K562 (cell line): Measurements from ENCODE around the gene WDFY2. TPM values are rescaled to one million over a fixed set of nuclear protein-coding genes. Genes with fewer than 3 reads are reported as not detected.

Experiments
- ATAC-seq: fragments of 200-7000 bp; cut with Tn5 transposase; 3 replicates; pipeline ENCODE4 v1.9.1; 2020; ENCODE audit warnings: moderate library complexity
- BruUV-seq: library from RNA; stranded (reverse); fragments of 400-500 nt; replicated peaks from 2 replicates; lab custom pipeline; 2021; lab: Mats Ljungman, UMichigan
- CTCF ChIA-PET: fragments of 300-600 bp; formaldehyde crosslinking; extraction: SDS; loops from one replicate; lab custom pipeline; 2021; ENCODE audit warnings: low intra/inter-chr PET ratio; lab: Yijun Ruan, JAX
- POLR2A ChIA-PET: fragments of 300-600, 350-650 bp; sonication (Branson Sonifier 250); formaldehyde crosslinking; extraction: SDS; loops from one replicate; lab custom pipeline; 2021; ENCODE audit warnings: antibody characterized with exemption, inconsistent platforms; lab: Yijun Ruan, JAX
- DNase-seq, 4 experiments: peaks; one replicate each; pipeline versions ENCODE4 v3.0.0 to v3.0.0-alpha.2; 2011 to 2018; ENCODE audit warnings: low spot score in 3 of 4, mixed read lengths in 3 of 4; ENCODE audit errors: extremely low read depth in 1 of 4
- FAIRE-seq: peaks from 2 replicates; lab custom pipeline; 2011; peaks lifted over from hg19 to GRCh38; lab: Jason Lieb, UNC
- H2AFZ ChIP-seq: 2 replicates; pipeline ENCODE4 v1.6.0; 2011; ENCODE audit warnings: low read depth, low read length, control low read depth, inconsistent platforms
- H3K27ac ChIP-seq: fragments of 200-600 bp; 3 replicates; pipeline ENCODE4 v1.8.0; 2011; ENCODE audit warnings: low read depth, mild to moderate bottlenecking, control low read depth, inconsistent platforms, low read length, moderate library complexity, mixed read lengths; ENCODE audit errors: extremely low read depth
- H3K27me3 ChIP-seq, 2 experiments: fragments of 300-600 bp in 1 of 2; 2 replicates in 1 of 2; 3 replicates in 1 of 2; pipeline versions ENCODE4 v1.6.0 to v1.8.0; 2011; ENCODE audit warnings: inconsistent platforms in 2 of 2, low read length in 2 of 2, mild to moderate bottlenecking in 1 of 2, mixed read lengths in 1 of 2, moderate library complexity in 1 of 2; ENCODE audit not compliant: control insufficient read depth in 2 of 2, insufficient read depth in 2 of 2
- H3K36me3 ChIP-seq: fragments of 300-600 bp; 3 replicates; pipeline ENCODE4 v1.8.0; 2011; ENCODE audit warnings: mild to moderate bottlenecking, low read length, inconsistent platforms; ENCODE audit not compliant: control insufficient read depth, insufficient read depth
- H3K4me1 ChIP-seq, 2 experiments: fragments of 200-600 bp in 1 of 2; replicated peaks in 1 of 2; 2 replicates in 1 of 2; 3 replicates in 1 of 2; pipeline versions ENCODE4 v1.5.1 to v1.8.0; 2011; ENCODE audit warnings: inconsistent platforms in 2 of 2, low read length in 2 of 2, mild to moderate bottlenecking in 1 of 2, mixed read lengths in 1 of 2, moderate library complexity in 1 of 2; ENCODE audit not compliant: control insufficient read depth in 2 of 2, insufficient read depth in 2 of 2
- H3K4me2 ChIP-seq: 2 replicates; pipeline ENCODE4 v1.6.1; 2011; ENCODE audit warnings: low read length, control low read depth, inconsistent platforms, mixed read lengths; ENCODE audit not compliant: insufficient read depth
- H3K4me3 ChIP-seq: fragments of 200-600 bp; sonication (generic), shearing (Covaris generic); 2 replicates; pipeline ENCODE4 v1.5.1; 2016; ENCODE audit warnings: control low read depth, inconsistent platforms
- H3K79me2 ChIP-seq: fragments of 200-600 bp; 3 replicates; pipeline ENCODE4 v1.8.0; 2011; ENCODE audit warnings: low read length, inconsistent platforms; ENCODE audit not compliant: control insufficient read depth, insufficient read depth
- H3K9ac ChIP-seq, 2 experiments: 2 replicates each; pipeline versions ENCODE4 v1.6.0 to v1.6.1; 2011; ENCODE audit warnings: low read depth in 2 of 2, low read length in 2 of 2, control low read depth in 1 of 2, inconsistent platforms in 1 of 2, mild to moderate bottlenecking in 1 of 2, mixed read lengths in 1 of 2; ENCODE audit not compliant: insufficient read depth in 1 of 2
- H3K9me1 ChIP-seq: one replicate; pipeline ENCODE4 v1.6.0; 2011; ENCODE audit warnings: inconsistent platforms, mild to moderate bottlenecking, low read length, moderate library complexity; ENCODE audit not compliant: control insufficient read depth, insufficient read depth
- H3K9me3 ChIP-seq: replicated peaks from 2 replicates; pipeline ENCODE4 v1.5.1; 2011; ENCODE audit warnings: low read depth, low read length, inconsistent platforms; ENCODE audit not compliant: control insufficient read depth, insufficient read depth
- H4K20me1 ChIP-seq: replicated peaks from 2 replicates; pipeline ENCODE4 v1.6.1; 2011; ENCODE audit warnings: low read length, inconsistent platforms, mixed read lengths; ENCODE audit not compliant: control insufficient read depth, insufficient read depth
- BHLHE40 ChIP-seq: IDR thresholded peaks from 2 replicates; pipeline ENCODE4 v1.6.1; 2011; ENCODE audit warnings: low read length, improper control_type of control experiment
- HDAC2 ChIP-seq: fragments of 450-650 bp; IDR thresholded peaks from 2 replicates; pipeline ENCODE4 v1.6.1; 2016; ENCODE audit warnings: mild to moderate bottlenecking
- KAT2B ChIP-seq: IDR thresholded peaks from one replicate; pipeline ENCODE4 v1.6.1; 2012; ENCODE audit warnings: low read depth, mild to moderate bottlenecking, control low read depth, inconsistent platforms, low read length, moderate library complexity
- MIER1 ChIP-seq: fragments of 450-650 bp; IDR thresholded peaks from 2 replicates; pipeline ENCODE4 v1.6.1; 2016; ENCODE audit warnings: antibody characterized with exemption, mild to moderate bottlenecking, low read depth
- MYNN ChIP-seq, 2 experiments: sonication (generic); formaldehyde crosslinking in 1 of 2; IDR thresholded peaks; 2 replicates each; pipeline versions ENCODE4 v1.5.0 to v1.6.1; 2016 to 2020; ENCODE audit warnings: antibody characterized with exemption in 1 of 2, missing genetic modification reagents in 1 of 2
- NFIC ChIP-seq: fragments of 450-650 bp; IDR thresholded peaks from 2 replicates; pipeline ENCODE4 v1.6.1; 2017; ENCODE audit warnings: mild to moderate bottlenecking, inconsistent platforms
- PURB ChIP-seq: sonication (generic); formaldehyde crosslinking; IDR thresholded peaks from 2 replicates; pipeline ENCODE4 v1.9.0; 2021; ENCODE audit warnings: low read depth, mild to moderate bottlenecking, missing genetic modification reagents
- RFX7 ChIP-seq: fragments of 250-450 bp; sonication (Bioruptor Pico); IDR thresholded peaks from 2 replicates; pipeline ENCODE4 v1.5.1; 2021; ENCODE audit warnings: mild to moderate bottlenecking
- SRSF3 ChIP-seq: fragments of 200-400 bp; formaldehyde crosslinking; IDR thresholded peaks from 2 replicates; pipeline ENCODE4 v1.6.1; 2016; ENCODE audit warnings: mild to moderate bottlenecking, low read length, moderate library complexity; ENCODE audit not compliant: insufficient read depth
- ZC3H8 ChIP-seq: fragments of 450-650 bp; IDR thresholded peaks from 2 replicates; pipeline ENCODE4 v1.6.1; 2017
- ZEB2 ChIP-seq: fragments of 450-650 bp; IDR thresholded peaks from 2 replicates; pipeline ENCODE4 v1.6.1; 2016
- ZSCAN29 ChIP-seq: fragments of 450-650 bp; IDR thresholded peaks from 2 replicates; pipeline ENCODE4 v1.6.1; 2017
- WGBS: fragments of 100-300 bp; shearing (Covaris generic); methylation state at CpG from one replicate; pipeline ENCODE4 v1.1.6; 2016; ENCODE audit warnings: low coverage, mixed read lengths; ENCODE audit not compliant: insufficient coverage; ENCODE audit errors: missing lambda C conversion rate; 5-methylcytosine and 5-hydroxymethylcytosine counted together
- in situ Hi-C: fragments of 300-500 bp; cut with MboI; formaldehyde crosslinking; loops from 4 replicates; pipeline ENCODE4 v1.15.0; 2018; ENCODE audit warnings: inconsistent platforms, mixed read lengths
- intact Hi-C: fragments of 100-400 bp; cut with micrococcal nuclease; formaldehyde crosslinking; loops from 2 replicates; pipeline ENCODE4 v1.14.2; 2022
- polyA plus RNA-seq, 8 experiments: library from polyadenylated mRNA; depleted of rRNA in 4 of 8; stranded (reverse) in 5 of 8; unstranded in 3 of 8; fragments of >200 nt; fragmentation: Nextera tagmentation in 2 of 8; fragmentation: Illumina TruSeq in 1 of 8; extraction: Ambion mirVana in 2 of 8; extraction: Trizol in 1 of 8; gene quantifications; 2 replicates each; pipeline versions ENCODE4 v1.2.1 to v1.2.3, GENCODE V29; 2011 to 2014; ENCODE audit warnings: inconsistent platforms in 1 of 8, missing spikeins in 1 of 8
- total RNA-seq, 7 experiments: library from RNA; depleted of rRNA in 6 of 7; stranded (reverse); fragments of >200 nt in 6 of 7; fragmentation: Illumina TruSeq in 2 of 7; extraction: Trizol in 2 of 7; gene quantifications; 2 replicates each; pipeline versions ENCODE4 v1.2.1 to v1.2.3, GENCODE V29; 2011 to 2021; ENCODE audit warnings: low replicate concordance in 1 of 7
- TF ChIP-seq, protein P1 (sequence below): fragments of 250-450 bp; sonication (Bioruptor Pico); IDR thresholded peaks from 2 replicates; pipeline ENCODE4 v1.5.0; 2021
- TF ChIP-seq, protein P2 (sequence below): sonication (generic); formaldehyde crosslinking; IDR thresholded peaks from 2 replicates; pipeline ENCODE4 v1.8.1; 2022; ENCODE audit warnings: missing genetic modification reagents
- TF ChIP-seq, protein P3 (sequence below): IDR thresholded peaks from 3 replicates; pipeline ENCODE4 v1.6.1; 2011; ENCODE audit warnings: borderline replicate concordance, mild to moderate bottlenecking, moderate library complexity; ENCODE audit not compliant: insufficient read length; ENCODE audit errors: extremely low read depth
- TF ChIP-seq, protein P4 (sequence below): fragments of 150-350 bp; conservative IDR thresholded peaks from 2 replicates; pipeline ENCODE4 v1.6.1; 2014; ENCODE audit warnings: low read length

WDFY2 gene
- total and polyA plus RNA-seq, 9 of the 15 experiments (the other 6 are each of a cell fraction or from before 2014, with no cell fraction given): 0.66 to 6.4 (median 4.4) TPM

DNA sequence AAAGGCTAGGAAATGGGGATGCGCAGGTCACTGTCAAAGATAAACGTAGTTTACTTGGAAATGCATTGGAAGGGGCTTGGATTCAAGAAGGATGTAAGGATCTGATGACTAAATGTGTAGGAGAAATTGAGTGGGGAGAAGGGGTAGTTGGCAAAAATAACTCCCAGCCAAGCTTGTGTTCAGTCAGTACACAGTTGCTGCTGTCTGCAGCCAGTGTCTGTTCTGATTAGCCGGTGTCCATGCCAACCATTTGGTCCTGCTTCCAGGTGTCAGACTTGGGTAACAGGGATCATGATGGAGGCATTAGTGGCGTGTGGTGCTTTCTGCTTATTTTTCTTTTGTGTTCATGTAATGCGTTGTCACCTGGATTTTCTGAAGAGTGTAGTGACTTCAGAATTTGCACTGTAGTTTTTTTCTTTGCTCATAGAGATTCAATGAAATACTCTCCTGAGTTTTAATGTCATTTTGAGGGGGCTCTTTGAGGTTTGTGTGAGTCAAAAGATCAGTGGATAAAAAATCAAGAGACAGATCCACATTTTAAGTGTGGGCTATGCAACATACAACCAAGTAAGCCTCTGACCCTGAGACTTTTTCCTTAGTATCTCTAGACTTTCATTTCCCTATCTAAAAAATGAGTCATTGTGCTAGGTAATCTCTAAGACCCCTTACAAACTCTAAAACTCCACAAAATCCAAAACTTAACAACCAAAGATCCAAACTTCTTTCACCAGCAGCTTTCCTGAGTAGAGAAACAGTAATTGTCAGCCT is 103.9 kb downstream of the WDFY2 start:
- Histone ChIP-seq H3K36me3 (no peaks in the 10 kb centered on the region), H3K27ac (no peak overlapping the region), H3K4me2 (no peak overlapping the region), H3K9me3 (no peaks in the 10 kb centered on the region), H3K9me1 (no peaks in the 10 kb centered on the region), H3K4me1 (peaks cover 0 to 5% of the 10 kb centered on the region in 2 experiments; a peak in 2 of 5 replicates), H3K27me3 (no peaks in the 10 kb centered on the region), H2AFZ (no peak overlapping the region), H4K20me1 (no peaks in the 10 kb centered on the region), H3K9ac (no peak overlapping the region), H3K4me3 (no peak overlapping the region), H3K79me2 (no peaks in the 10 kb centered on the region)
- FAIRE-seq: no peak
- in situ Hi-C loops: no loop called here
- no peak for DNase-seq
- no peak for ATAC-seq
- no TSS peak for BruUV-seq
- ChIA-PET CTCF (no interaction called here), POLR2A (no interaction called here)
- 38% methylated on average over 5 of the region's 5 CpGs for WGBS
- intact Hi-C loops: no loop called here
- TF ChIP-seq PURB (CRISPR knock-in tag) (no peak), RFX7 (CRISPR knock-in tag) (no peak), KAT2B (no peak), MIER1 (no peak), BHLHE40 (no peak), HDAC2 (no peak), MYNN (IDR thresholded peaks at IDR 0.05) (no peak), MYNN (CRISPR knock-in tag; IDR thresholded peaks at IDR 0.05) (no peak), ZEB2 (no peak), NFIC (no peak), ZSCAN29 (no peak), SRSF3 (no peak), ZC3H8 (no peak)
- TF ChIP-seq, protein P1, sequence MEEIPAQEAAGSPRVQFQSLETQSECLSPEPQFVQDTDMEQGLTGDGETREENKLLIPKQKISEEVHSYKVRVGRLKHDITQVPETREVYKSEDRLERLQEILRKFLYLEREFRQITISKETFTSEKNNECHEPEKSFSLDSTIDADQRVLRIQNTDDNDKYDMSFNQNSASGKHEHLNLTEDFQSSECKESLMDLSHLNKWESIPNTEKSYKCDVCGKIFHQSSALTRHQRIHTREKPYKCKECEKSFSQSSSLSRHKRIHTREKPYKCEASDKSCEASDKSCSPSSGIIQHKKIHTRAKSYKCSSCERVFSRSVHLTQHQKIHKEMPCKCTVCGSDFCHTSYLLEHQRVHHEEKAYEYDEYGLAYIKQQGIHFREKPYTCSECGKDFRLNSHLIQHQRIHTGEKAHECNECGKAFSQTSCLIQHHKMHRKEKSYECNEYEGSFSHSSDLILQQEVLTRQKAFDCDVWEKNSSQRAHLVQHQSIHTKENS (CRISPR knock-in tag): no peak
- TF ChIP-seq, protein P2, sequence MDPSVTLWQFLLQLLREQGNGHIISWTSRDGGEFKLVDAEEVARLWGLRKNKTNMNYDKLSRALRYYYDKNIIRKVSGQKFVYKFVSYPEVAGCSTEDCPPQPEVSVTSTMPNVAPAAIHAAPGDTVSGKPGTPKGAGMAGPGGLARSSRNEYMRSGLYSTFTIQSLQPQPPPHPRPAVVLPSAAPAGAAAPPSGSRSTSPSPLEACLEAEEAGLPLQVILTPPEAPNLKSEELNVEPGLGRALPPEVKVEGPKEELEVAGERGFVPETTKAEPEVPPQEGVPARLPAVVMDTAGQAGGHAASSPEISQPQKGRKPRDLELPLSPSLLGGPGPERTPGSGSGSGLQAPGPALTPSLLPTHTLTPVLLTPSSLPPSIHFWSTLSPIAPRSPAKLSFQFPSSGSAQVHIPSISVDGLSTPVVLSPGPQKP (CRISPR knock-in tag): no peak
- TF ChIP-seq, protein P3, sequence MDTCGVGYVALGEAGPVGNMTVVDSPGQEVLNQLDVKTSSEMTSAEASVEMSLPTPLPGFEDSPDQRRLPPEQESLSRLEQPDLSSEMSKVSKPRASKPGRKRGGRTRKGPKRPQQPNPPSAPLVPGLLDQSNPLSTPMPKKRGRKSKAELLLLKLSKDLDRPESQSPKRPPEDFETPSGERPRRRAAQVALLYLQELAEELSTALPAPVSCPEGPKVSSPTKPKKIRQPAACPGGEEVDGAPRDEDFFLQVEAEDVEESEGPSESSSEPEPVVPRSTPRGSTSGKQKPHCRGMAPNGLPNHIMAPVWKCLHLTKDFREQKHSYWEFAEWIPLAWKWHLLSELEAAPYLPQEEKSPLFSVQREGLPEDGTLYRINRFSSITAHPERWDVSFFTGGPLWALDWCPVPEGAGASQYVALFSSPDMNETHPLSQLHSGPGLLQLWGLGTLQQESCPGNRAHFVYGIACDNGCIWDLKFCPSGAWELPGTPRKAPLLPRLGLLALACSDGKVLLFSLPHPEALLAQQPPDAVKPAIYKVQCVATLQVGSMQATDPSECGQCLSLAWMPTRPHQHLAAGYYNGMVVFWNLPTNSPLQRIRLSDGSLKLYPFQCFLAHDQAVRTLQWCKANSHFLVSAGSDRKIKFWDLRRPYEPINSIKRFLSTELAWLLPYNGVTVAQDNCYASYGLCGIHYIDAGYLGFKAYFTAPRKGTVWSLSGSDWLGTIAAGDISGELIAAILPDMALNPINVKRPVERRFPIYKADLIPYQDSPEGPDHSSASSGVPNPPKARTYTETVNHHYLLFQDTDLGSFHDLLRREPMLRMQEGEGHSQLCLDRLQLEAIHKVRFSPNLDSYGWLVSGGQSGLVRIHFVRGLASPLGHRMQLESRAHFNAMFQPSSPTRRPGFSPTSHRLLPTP: no peak
- TF ChIP-seq, protein P4, sequence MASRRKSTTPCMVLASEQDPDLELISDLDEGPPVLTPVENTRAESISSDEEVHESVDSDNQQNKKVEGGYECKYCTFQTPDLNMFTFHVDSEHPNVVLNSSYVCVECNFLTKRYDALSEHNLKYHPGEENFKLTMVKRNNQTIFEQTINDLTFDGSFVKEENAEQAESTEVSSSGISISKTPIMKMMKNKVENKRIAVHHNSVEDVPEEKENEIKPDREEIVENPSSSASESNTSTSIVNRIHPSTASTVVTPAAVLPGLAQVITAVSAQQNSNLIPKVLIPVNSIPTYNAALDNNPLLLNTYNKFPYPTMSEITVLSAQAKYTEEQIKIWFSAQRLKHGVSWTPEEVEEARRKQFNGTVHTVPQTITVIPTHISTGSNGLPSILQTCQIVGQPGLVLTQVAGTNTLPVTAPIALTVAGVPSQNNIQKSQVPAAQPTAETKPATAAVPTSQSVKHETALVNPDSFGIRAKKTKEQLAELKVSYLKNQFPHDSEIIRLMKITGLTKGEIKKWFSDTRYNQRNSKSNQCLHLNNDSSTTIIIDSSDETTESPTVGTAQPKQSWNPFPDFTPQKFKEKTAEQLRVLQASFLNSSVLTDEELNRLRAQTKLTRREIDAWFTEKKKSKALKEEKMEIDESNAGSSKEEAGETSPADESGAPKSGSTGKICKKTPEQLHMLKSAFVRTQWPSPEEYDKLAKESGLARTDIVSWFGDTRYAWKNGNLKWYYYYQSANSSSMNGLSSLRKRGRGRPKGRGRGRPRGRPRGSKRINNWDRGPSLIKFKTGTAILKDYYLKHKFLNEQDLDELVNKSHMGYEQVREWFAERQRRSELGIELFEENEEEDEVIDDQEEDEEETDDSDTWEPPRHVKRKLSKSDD: no peak
